Mesendoderm (in vitro differentiated cells): ENCODE measurements around the gene AHRR.
A peak's percentile ranks its signal among the peaks of the same experiment; 100 is the strongest.
"Not testable (repeated sequence)": the region's sequence is repeated elsewhere in the genome, so short reads cannot be mapped to it uniquely, and the experiment has no call there.

Experiments
- DNase-seq: peaks from one replicate; pipeline ENCODE4 v3.0.0; 2013
- H2AK5ac ChIP-seq: 2 replicates; pipeline ENCODE4 v1.6.1; 2013; ENCODE audit warnings: low read length, inconsistent platforms
- H2BK120ac ChIP-seq: 2 replicates; pipeline ENCODE4 v1.6.1; 2013; ENCODE audit warnings: low read depth, mild to moderate bottlenecking, low read length, moderate library complexity, mixed read lengths
- H2BK15ac ChIP-seq: replicated peaks from 2 replicates; pipeline ENCODE4 v1.6.1; 2013; ENCODE audit warnings: low read depth, mild to moderate bottlenecking, moderate library complexity
- H2BK5ac ChIP-seq: 2 replicates; pipeline ENCODE4 v1.6.1; 2013; ENCODE audit warnings: low read length, inconsistent platforms
- H3K18ac ChIP-seq: 2 replicates; pipeline ENCODE4 v1.6.1; 2013; ENCODE audit warnings: mild to moderate bottlenecking, low read length, mixed read lengths
- H3K23ac ChIP-seq: one replicate; pipeline ENCODE4 v1.6.1; 2013; ENCODE audit warnings: low read length
- H3K27ac ChIP-seq: 2 replicates; pipeline ENCODE4 v1.5.1; 2013; ENCODE audit warnings: low read depth, mild to moderate bottlenecking, inconsistent platforms, low read length, moderate library complexity
- H3K27me3 ChIP-seq: 2 replicates; pipeline ENCODE4 v1.6.1; 2013; ENCODE audit warnings: low read length, control low read depth, mild to moderate bottlenecking, inconsistent platforms; ENCODE audit not compliant: insufficient read depth, poor library complexity
- H3K36me3 ChIP-seq: 2 replicates; pipeline ENCODE4 v1.6.1; 2013; ENCODE audit warnings: low read length, inconsistent platforms; ENCODE audit not compliant: control insufficient read depth, insufficient read depth
- H3K4ac ChIP-seq: one replicate; pipeline ENCODE4 v1.6.1; 2013; ENCODE audit warnings: low read depth, mild to moderate bottlenecking, low read length, moderate library complexity
- H3K4me1 ChIP-seq: 2 replicates; pipeline ENCODE4 v1.6.1; 2013; ENCODE audit warnings: low read depth, low read length, inconsistent platforms; ENCODE audit not compliant: control insufficient read depth
- H3K4me2 ChIP-seq: 2 replicates; pipeline ENCODE4 v1.6.1; 2013; ENCODE audit warnings: low read length
- H3K4me3 ChIP-seq: 2 replicates; pipeline ENCODE4 v1.5.1; 2013; ENCODE audit warnings: mild to moderate bottlenecking, low read length
- H3K56ac ChIP-seq: one replicate; pipeline ENCODE4 v1.6.1; 2013; ENCODE audit warnings: low read length
- H3K79me1 ChIP-seq: 2 replicates; pipeline ENCODE4 v1.6.1; 2013; ENCODE audit warnings: low read length, inconsistent platforms
- H3K79me2 ChIP-seq: 2 replicates; pipeline ENCODE4 v1.6.1; 2013; ENCODE audit warnings: mild to moderate bottlenecking, low read length; ENCODE audit not compliant: control insufficient read depth, insufficient read depth
- H3K9ac ChIP-seq: 2 replicates; pipeline ENCODE4 v1.6.1; 2013; ENCODE audit warnings: low read length, inconsistent platforms
- H4K5ac ChIP-seq: one replicate; pipeline ENCODE4 v1.6.1; 2013; ENCODE audit warnings: low read length
- H4K8ac ChIP-seq: one replicate; pipeline ENCODE4 v1.6.1; 2013; ENCODE audit warnings: low read depth, mild to moderate bottlenecking, control low read depth, low read length, moderate library complexity
- WGBS: extraction: QIAGEN DNeasy Blood & Tissue Kit; methylation state at CpG from one replicate; pipeline ENCODE4 v1.1.7; 2013; ENCODE audit warnings: low lambda C conversion rate, missing lambda C conversion rate; ENCODE audit not compliant: insufficient coverage; ENCODE audit errors: extremely low coverage; 5-methylcytosine and 5-hydroxymethylcytosine counted together

Gene AHRR

DNA sequence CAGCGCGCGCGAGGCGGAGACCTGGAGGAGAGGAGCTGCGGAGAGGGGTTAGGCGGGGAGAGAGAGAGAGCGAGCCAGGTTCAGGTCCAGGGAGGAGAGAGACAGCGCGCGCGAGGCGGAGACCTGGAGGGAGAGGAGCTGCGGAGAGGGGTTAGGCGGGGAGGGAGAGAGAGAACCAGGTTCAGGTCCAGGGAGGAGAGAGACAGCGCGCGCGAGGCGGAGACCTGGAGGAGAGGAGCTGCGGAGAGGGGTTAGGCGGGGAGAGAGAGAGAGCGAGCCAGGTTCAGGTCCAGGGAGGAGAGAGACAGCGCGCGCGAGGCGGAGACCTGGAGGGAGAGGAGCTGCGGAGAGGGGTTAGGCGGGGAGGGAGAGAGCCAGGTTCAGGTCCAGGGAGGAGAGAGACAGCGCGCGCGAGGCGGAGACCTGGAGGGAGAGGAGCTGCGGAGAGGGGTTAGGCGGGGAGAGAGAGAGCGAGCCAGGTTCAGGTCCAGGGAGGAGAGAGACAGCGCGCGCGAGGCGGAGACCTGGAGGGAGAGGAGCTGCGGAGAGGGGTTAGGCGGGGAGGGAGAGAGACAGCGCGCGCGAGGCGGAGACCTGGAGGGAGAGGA, 152.8 kb downstream of the AHRR start:
- DNase-seq = peak; percentile 42
- peak overlapping the region; percentile 90 for H3K56ac ChIP-seq
- not testable (repeated sequence) for H2BK120ac ChIP-seq, H3K4me2 ChIP-seq, H3K36me3 ChIP-seq, H3K4me3 ChIP-seq, H3K79me1 ChIP-seq, H3K79me2 ChIP-seq, H4K8ac ChIP-seq, H3K18ac ChIP-seq, H2BK5ac ChIP-seq, H3K27ac ChIP-seq, H3K4me1 ChIP-seq, H2BK15ac ChIP-seq, H3K4ac ChIP-seq, H4K5ac ChIP-seq, H3K23ac ChIP-seq, H2AK5ac ChIP-seq
- WGBS = no CpG with 5 or more reads among the region's 50 CpGs
- peaks cover 17% of the 10 kb centered on the region for H3K27me3 ChIP-seq
- peak overlapping the region; percentile 45 for H3K9ac ChIP-seq

GRCh38 chr5:474840-475661, 153.5 kb downstream of the AHRR start:
- WGBS = no CpG with 5 or more reads among the region's 50 CpGs
- Histone ChIP-seq H2BK120ac (no peak overlapping the region), H3K79me1 (no peaks in the 10 kb centered on the region), H3K9ac (peak overlapping the region; percentile 45), H3K23ac (no peak overlapping the region), H4K8ac (no peak overlapping the region), H2BK5ac (no peak overlapping the region), H3K36me3 (no peaks in the 10 kb centered on the region), H3K79me2 (no peaks in the 10 kb centered on the region), H3K4ac (no peak overlapping the region), H3K4me1 (no peaks in the 10 kb centered on the region), H3K56ac (peak overlapping the region; percentile 64), H3K4me3 (no peak overlapping the region), H2BK15ac (no peak overlapping the region), H3K18ac (no peak overlapping the region), H3K27ac (no peak overlapping the region), H3K27me3 (peaks cover 17% of the 10 kb centered on the region), H4K5ac (no peak overlapping the region), H2AK5ac (no peak overlapping the region), H3K4me2 (peak overlapping the region; percentile 44)
- DNase-seq = no peak

DNA sequence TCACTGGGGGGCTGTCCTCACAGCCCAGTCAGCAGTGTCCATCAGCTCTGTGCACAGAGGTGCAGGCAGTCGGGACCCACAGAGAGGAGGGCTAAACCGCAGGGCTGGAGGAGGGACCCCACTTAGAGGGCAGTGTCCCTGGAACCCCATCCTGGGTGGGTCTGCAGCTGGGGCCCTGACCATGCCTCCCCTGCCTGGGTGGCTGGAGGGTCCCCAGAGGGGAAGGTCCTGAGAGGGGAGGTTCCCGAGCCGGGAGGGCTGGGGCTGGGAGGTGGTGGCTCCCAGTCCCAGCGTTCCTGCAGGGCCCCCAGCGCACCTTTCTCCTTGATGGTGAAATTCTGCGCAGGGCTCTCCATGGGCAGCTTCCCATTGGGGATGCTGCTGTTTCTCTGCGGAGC, 154.2 kb downstream of the AHRR start:
- Histone ChIP-seq H3K79me1 (no peaks in the 10 kb centered on the region), H2BK5ac (no peak overlapping the region), H2AK5ac (no peak overlapping the region), H3K36me3 (no peaks in the 10 kb centered on the region), H2BK15ac (no peak overlapping the region), H2BK120ac (no peak overlapping the region), H3K23ac (no peak overlapping the region), H3K4ac (no peak overlapping the region), H3K27me3 (peaks cover 17% of the 10 kb centered on the region), H3K9ac (no peak overlapping the region), H3K56ac (no peak overlapping the region), H3K79me2 (no peaks in the 10 kb centered on the region), H4K5ac (no peak overlapping the region), H3K4me2 (no peak overlapping the region), H4K8ac (no peak overlapping the region), H3K4me1 (no peaks in the 10 kb centered on the region), H3K18ac (no peak overlapping the region), H3K27ac (no peak overlapping the region), H3K4me3 (no peak overlapping the region)
- WGBS = no CpG with 5 or more reads among the region's 8 CpGs
- DNase-seq = no peak

- no peaks in the 10 kb centered on the region for H3K79me2 ChIP-seq
- H2BK120ac ChIP-seq = no peak overlapping the region
- H3K27ac ChIP-seq = no peak overlapping the region
- no peak overlapping the region for H3K9ac ChIP-seq
- H4K8ac ChIP-seq = no peak overlapping the region
- no peaks in the 10 kb centered on the region for H3K36me3 ChIP-seq
- H3K4me3 ChIP-seq = no peak overlapping the region
- H3K4me2 ChIP-seq = no peak overlapping the region
- no peak overlapping the region for H3K18ac ChIP-seq
- H2BK5ac ChIP-seq = no peak overlapping the region
- H2BK15ac ChIP-seq = no peak overlapping the region
- H3K79me1 ChIP-seq = no peaks in the 10 kb centered on the region
- WGBS = no CpG with 5 or more reads among the region's 51 CpGs
- H3K27me3 ChIP-seq = peaks cover 17% of the 10 kb centered on the region
- H3K4me1 ChIP-seq = no peaks in the 10 kb centered on the region
- no peak overlapping the region for H3K4ac ChIP-seq
- no peak overlapping the region for H2AK5ac ChIP-seq
- no peak overlapping the region for H4K5ac ChIP-seq
- H3K56ac ChIP-seq = no peak overlapping the region
- H3K23ac ChIP-seq = no peak overlapping the region
- DNase-seq = no peak
Measured at GRCh38 chr5:476102-476813, 154.7 kb downstream of the AHRR start.

DNA sequence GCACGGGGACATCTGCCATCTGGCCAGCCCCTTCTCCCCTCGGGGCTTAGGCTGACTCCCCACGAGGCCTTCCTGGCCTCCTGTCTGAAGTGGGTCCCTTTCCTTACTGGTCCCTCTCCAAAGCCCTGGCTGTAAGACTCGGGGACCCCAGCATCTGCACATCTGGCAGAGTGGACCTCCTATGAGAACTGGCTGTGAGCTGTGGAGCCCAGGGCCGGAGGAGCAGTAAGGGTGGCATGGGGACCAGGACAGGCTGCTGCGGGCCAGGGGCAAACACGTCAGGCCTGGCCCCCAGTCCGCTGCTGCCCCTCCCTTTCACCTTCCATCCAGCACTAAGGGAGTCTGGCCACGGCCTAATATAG, 155.3 kb downstream of the AHRR start:
- peaks cover 17% of the 10 kb centered on the region for H3K27me3 ChIP-seq
- no peak overlapping the region for H3K23ac ChIP-seq
- no peak overlapping the region for H4K5ac ChIP-seq
- no peak overlapping the region for H2BK5ac ChIP-seq
- no peak overlapping the region for H3K4me2 ChIP-seq
- no CpG with 5 or more reads among the region's 9 CpGs for WGBS
- H3K9ac ChIP-seq = no peak overlapping the region
- H3K4me1 ChIP-seq = no peaks in the 10 kb centered on the region
- H3K56ac ChIP-seq = no peak overlapping the region
- H3K18ac ChIP-seq = no peak overlapping the region
- DNase-seq = no peak
- H3K79me2 ChIP-seq = no peaks in the 10 kb centered on the region
- H2BK120ac ChIP-seq = no peak overlapping the region
- no peaks in the 10 kb centered on the region for H3K36me3 ChIP-seq
- H3K4ac ChIP-seq = no peak overlapping the region
- no peak overlapping the region for H2BK15ac ChIP-seq
- H2AK5ac ChIP-seq = no peak overlapping the region
- no peak overlapping the region for H4K8ac ChIP-seq
- H3K4me3 ChIP-seq = no peak overlapping the region
- H3K27ac ChIP-seq = no peak overlapping the region
- H3K79me1 ChIP-seq = no peaks in the 10 kb centered on the region
